Activated CD8-positive, alpha-beta memory T cell treated with anti-CD3 and anti-CD28 coated beads for 48 hours (primary cell): ENCODE measurements around the gene SMAGP.
"Not testable (repeated sequence)": the region's sequence is repeated elsewhere in the genome, so short reads cannot be mapped to it uniquely, and the experiment has no call there.

ENCODE experiments used
- DNase-seq, 3 experiments: peaks; one replicate each; pipeline ENCODE4 v3.0.0-alpha.2; 2020; ENCODE audit warnings: low read depth in 2 of 3, low spot score in 2 of 3

SMAGP gene

GRCh38 chr12:51270067-51270950 lies at the start of gene SMAGP:
Gene SMAGP, minus strand, starts transcription at chr12:51270415. Its CDS starts 1,137 bp downstream, at chr12:51269278.
- peak in 2 of 3 experiments; percentile 26 to 32 for DNase-seq

GRCh38 chr12:51318846-51319599 lies 48.8 kb upstream of the SMAGP start:
- DNase-seq: no peak

GRCh38 chr12:51318057-51318806 lies 48.0 kb upstream of the SMAGP start:
- DNase-seq: not testable (repeated sequence)

- DNase-seq: no peak
Observed at GRCh38 chr12:51311389-51311788, 41.2 kb upstream of the SMAGP start.

- no peak for DNase-seq
Observed at GRCh38 chr12:51307655-51308593, 37.7 kb upstream of the SMAGP start.

GRCh38 chr12:51306507-51306906 lies 36.3 kb upstream of the SMAGP start:
- no peak for DNase-seq

GRCh38 chr12:51300768-51301167 lies 30.6 kb upstream of the SMAGP start:
- DNase-seq: not testable (repeated sequence)

- DNase-seq: no peak
Observed at GRCh38 chr12:51295651-51296050, 25.4 kb upstream of the SMAGP start.

- DNase-seq: not testable (repeated sequence)
Observed at GRCh38 chr12:51294097-51294496, 23.9 kb upstream of the SMAGP start.

GRCh38 chr12:51293696-51294095 lies 23.5 kb upstream of the SMAGP start:
- DNase-seq: no peak

- not testable (repeated sequence) for DNase-seq
Observed at GRCh38 chr12:51291603-51292513, 21.6 kb upstream of the SMAGP start.

- DNase-seq: no peak
Observed at GRCh38 chr12:51285843-51286242, 15.6 kb upstream of the SMAGP start.

- DNase-seq: no peak
Observed at GRCh38 chr12:51281202-51281924, 11.1 kb upstream of the SMAGP start.

GRCh38 chr12:51275088-51275487 lies 4.9 kb upstream of the SMAGP start:
- no peak for DNase-seq

GRCh38 chr12:51272810-51273209 lies 2.6 kb upstream of the SMAGP start:
- not testable (repeated sequence) for DNase-seq

- no peak for DNase-seq
Observed at GRCh38 chr12:51270951-51271518, 820 bp upstream of the SMAGP start.

GRCh38 chr12:51269174-51270066 lies 795 bp downstream of the SMAGP start:
- DNase-seq: peak in 1 of 3 experiments; percentile 35
